A549 (cell line): ENCODE results near the gene RIMKLA.

Source experiments
- CEBPB ChIP-seq, 2 experiments: fragments of >200 bp in 1 of 2; sonication (Bioruptor Twin) in 1 of 2; formaldehyde crosslinking in 1 of 2; IDR thresholded peaks; 2 replicates each; pipeline ENCODE4 v1.6.1; 2012 to 2016
- CTCF ChIP-seq: fragments of >200 bp; sonication (Bioruptor Twin); formaldehyde crosslinking; IDR thresholded peaks from 3 replicates; pipeline ENCODE4 v1.5.1; 2016
- HEYL ChIP-seq: fragments of 250-450 bp; sonication (Bioruptor Pico); IDR thresholded peaks from 2 replicates; pipeline ENCODE4 v1.8.0; 2021; ENCODE audit warnings: mild to moderate bottlenecking, moderate library complexity
- MAFK ChIP-seq: fragments of 450-650 bp; IDR thresholded peaks from 2 replicates; pipeline ENCODE4 v1.6.1; 2014; ENCODE audit not compliant: partially characterized antibody
- MAX ChIP-seq: IDR thresholded peaks from 2 replicates; pipeline ENCODE4 v1.6.1; 2012
- ZFP36 ChIP-seq: fragments of 450-650 bp; IDR thresholded peaks from 2 replicates; pipeline ENCODE4 v1.6.1; 2014; ENCODE audit warnings: borderline replicate concordance; ENCODE audit not compliant: partially characterized antibody

- no peak for TF ChIP-seq CTCF
- TF ChIP-seq MAFK, result no peak
- no peak for TF ChIP-seq HEYL (CRISPR knock-in tag)
- TF ChIP-seq MAX, result no peak
- no peak for TF ChIP-seq ZFP36
- no peak for TF ChIP-seq CEBPB (IDR thresholded peaks at IDR 0.05)
Measured at GRCh38 chr1:42333662-42334239, 46.8 kb upstream of the RIMKLA start.
